ENCODE data around the gene DCP2.

The DCP2 gene

GRCh38 chr5:113022661-113023060, 46.1 kb downstream of the DCP2 start:
- ChIA-PET CTCF (interaction anchor here (1.2 to 1.5 kb wide), 3 partner anchors 9 to 488 kb away, joined by 3 to 4 read pairs (median 3); no protein-coding TSS in a partner anchor), POLR2A (no interaction called here)
- no peak overlapping the region for H3K4me3 ChIP-seq (ENCODE audit: low read depth, low read length)
- no peak for DNase-seq (ENCODE audit: low read depth, low spot score)
- no peak for TF ChIP-seq CTCF (IDR thresholded peaks at IDR 0.05; ENCODE audit: insufficient read depth, low read length, missing control alignments)

GRCh38 chr5:113024076-113024697, 47.6 kb downstream of the DCP2 start:
- no peak overlapping the region for H3K4me3 ChIP-seq (ENCODE audit: low read depth, low read length)
- POLR2A ChIA-PET = no interaction called here
- CTCF ChIA-PET = interaction anchor here (1.2 to 1.5 kb wide), 3 partner anchors 9 to 486 kb away, joined by 3 to 4 read pairs (median 3); no protein-coding TSS in a partner anchor
- TF ChIP-seq CTCF (IDR thresholded peaks at IDR 0.05; ENCODE audit: insufficient read depth, low read length, missing control alignments) = no peak
- no peak for DNase-seq (ENCODE audit: low read depth, low spot score)

GRCh38 chr5:113025596-113025995, 49.0 kb downstream of the DCP2 start:
- ChIA-PET POLR2A (no interaction called here), CTCF (interaction anchor here (0.8 kb wide), 1 partner anchor 11 kb away, joined by 4 read pairs; no protein-coding TSS in a partner anchor)
- no peak for TF ChIP-seq CTCF (IDR thresholded peaks at IDR 0.05; ENCODE audit: insufficient read depth, low read length, missing control alignments)
- no peak for DNase-seq (ENCODE audit: low read depth, low spot score)
- no peak overlapping the region for H3K4me3 ChIP-seq (ENCODE audit: low read depth, low read length)

- TF ChIP-seq CTCF (IDR thresholded peaks at IDR 0.05; ENCODE audit: insufficient read depth, low read length, missing control alignments) = no peak
- DNase-seq (ENCODE audit: low read depth, low spot score) = no peak
- ChIA-PET CTCF (interaction anchor here (0.8 kb wide), 1 partner anchor 12 kb away, joined by 4 read pairs; no protein-coding TSS in a partner anchor), POLR2A (no interaction called here)
- no peak overlapping the region for H3K4me3 ChIP-seq (ENCODE audit: low read depth, low read length)
These were observed 49.6 kb downstream of the DCP2 start for GRCh38 chr5:113026211-113026610.

GRCh38 chr5:113027015-113027414, 50.4 kb downstream of the DCP2 start:
- no peak overlapping the region for H3K4me3 ChIP-seq (ENCODE audit: low read depth, low read length)
- ChIA-PET POLR2A (no interaction called here), CTCF (no interaction called here)
- DNase-seq (ENCODE audit: low read depth, low spot score) = no peak
- TF ChIP-seq CTCF (IDR thresholded peaks at IDR 0.05; ENCODE audit: insufficient read depth, low read length, missing control alignments) = no peak

- ChIA-PET POLR2A (no interaction called here), CTCF (no interaction called here)
- H3K4me3 ChIP-seq (ENCODE audit: low read depth, low read length) = no peak overlapping the region
- no peak for DNase-seq (ENCODE audit: low read depth, low spot score)
- no peak for TF ChIP-seq CTCF (IDR thresholded peaks at IDR 0.05; ENCODE audit: insufficient read depth, low read length, missing control alignments)
These were observed 50.8 kb downstream of the DCP2 start for GRCh38 chr5:113027431-113027830.

Data from AG04449 (cell line).